ENCODE results near the gene PEX26.
A peak's percentile ranks its signal among the peaks of the same experiment; 100 is the strongest.
"Not testable (repeated sequence)": the region's sequence is repeated elsewhere in the genome, so short reads cannot be mapped to it uniquely, and the experiment has no call there.

PEX26 gene

GRCh38 chr22:18073467-18073866 lies 4.3 kb upstream of the PEX26 start:
- Histone ChIP-seq H3K36me3 (ENCODE audit: insufficient read depth, low read length) (no peaks in the 10 kb centered on the region; the same call in 1 of the 2 replicates), H3K79me2 (ENCODE audit: insufficient read depth, low read length) (peaks cover 16% of the 10 kb centered on the region), H3K9ac (ENCODE audit: low read depth, low read length) (no peak overlapping the region), H3K27me3 (ENCODE audit: insufficient read depth, low read length, poor library complexity) (peaks cover 2% of the 10 kb centered on the region), H4K20me1 (ENCODE audit: insufficient read depth, low read length) (no peaks in the 10 kb centered on the region), H3K4me3 (ENCODE audit: low read depth in 1 of 2, low read length in 2 of 2) (no peak overlapping the region), H3K4me1 (ENCODE audit: insufficient read depth, low read length) (peaks cover 15% of the 10 kb centered on the region), H2AFZ (ENCODE audit: low read depth, low read length) (no peak overlapping the region), H3K27ac (ENCODE audit: low read length) (no peak overlapping the region), H3K4me2 (ENCODE audit: insufficient read depth, low read length) (no peak overlapping the region), H3K9me3 (ENCODE audit: insufficient read depth, low read length, severe bottlenecking) (no peaks in the 10 kb centered on the region)
- no peak for DNase-seq
- TF ChIP-seq CTCF (IDR thresholded peaks at IDR 0.05; ENCODE audit: borderline replicate concordance, extremely low read depth, low read length, poor library complexity, severe bottlenecking) (no peak), EZH2 (IDR thresholded peaks at IDR 0.05; ENCODE audit: borderline replicate concordance, low read depth, low read length, severe bottlenecking) (no peak)
- ATAC-seq (ENCODE audit: insufficient read depth, low read depth), result no peak

GRCh38 chr22:18073927-18074326 lies 3.9 kb upstream of the PEX26 start:
- H3K9ac ChIP-seq (ENCODE audit: low read depth, low read length); H4K20me1 ChIP-seq (ENCODE audit: insufficient read depth, low read length); DNase-seq; H3K4me3 ChIP-seq (ENCODE audit: low read depth in 1 of 2, low read length in 2 of 2); H3K27me3 ChIP-seq (ENCODE audit: insufficient read depth, low read length, poor library complexity); H3K4me2 ChIP-seq (ENCODE audit: insufficient read depth, low read length); H3K9me3 ChIP-seq (ENCODE audit: insufficient read depth, low read length, severe bottlenecking); H3K27ac ChIP-seq (ENCODE audit: low read length); H3K36me3 ChIP-seq (ENCODE audit: insufficient read depth, low read length); H2AFZ ChIP-seq (ENCODE audit: low read depth, low read length); ATAC-seq (ENCODE audit: insufficient read depth, low read depth): not testable (repeated sequence)
- peaks cover 19% of the 10 kb centered on the region for H3K4me1 ChIP-seq (ENCODE audit: insufficient read depth, low read length)
- peaks cover 21% of the 10 kb centered on the region for H3K79me2 ChIP-seq (ENCODE audit: insufficient read depth, low read length)

- Histone ChIP-seq H3K9ac (ENCODE audit: low read depth, low read length) (no peak overlapping the region), H3K27me3 (ENCODE audit: insufficient read depth, low read length, poor library complexity) (no peaks in the 10 kb centered on the region), H3K79me2 (ENCODE audit: insufficient read depth, low read length) (peaks cover 34% of the 10 kb centered on the region), H3K4me3 (ENCODE audit: low read depth in 1 of 2, low read length in 2 of 2) (no peak overlapping the region), H4K20me1 (ENCODE audit: insufficient read depth, low read length) (no peaks in the 10 kb centered on the region), H3K27ac (ENCODE audit: low read length) (no peak overlapping the region), H3K4me2 (ENCODE audit: insufficient read depth, low read length) (no peak overlapping the region), H3K9me3 (ENCODE audit: insufficient read depth, low read length, severe bottlenecking) (no peaks in the 10 kb centered on the region), H3K36me3 (ENCODE audit: insufficient read depth, low read length) (peaks cover 11% of the 10 kb centered on the region), H3K4me1 (ENCODE audit: insufficient read depth, low read length) (peaks cover 30% of the 10 kb centered on the region), H2AFZ (ENCODE audit: low read depth, low read length) (no peak overlapping the region)
- no peak for TF ChIP-seq CTCF (IDR thresholded peaks at IDR 0.05; ENCODE audit: borderline replicate concordance, extremely low read depth, low read length, poor library complexity, severe bottlenecking)
- TF ChIP-seq EZH2 (IDR thresholded peaks at IDR 0.05; ENCODE audit: borderline replicate concordance, low read depth, low read length, severe bottlenecking), result no peak
- ATAC-seq (ENCODE audit: insufficient read depth, low read depth) (no peak), DNase-seq (no peak)
Measured at GRCh38 chr22:18075101-18075719, 2.6 kb upstream of the PEX26 start.

- ATAC-seq (ENCODE audit: insufficient read depth, low read depth) (no peak), DNase-seq (peak; percentile 51)
- H3K9me3 ChIP-seq (ENCODE audit: insufficient read depth, low read length, severe bottlenecking), result no peaks in the 10 kb centered on the region
- peak overlapping the region; percentile 11; the same call in 1 of the 2 replicates for H3K9ac ChIP-seq (ENCODE audit: low read depth, low read length)
- no peak overlapping the region for H2AFZ ChIP-seq (ENCODE audit: low read depth, low read length)
- H3K4me1 ChIP-seq (ENCODE audit: insufficient read depth, low read length), result peaks cover 30% of the 10 kb centered on the region
- H3K4me3 ChIP-seq (ENCODE audit: low read depth in 1 of 2, low read length in 2 of 2), result 0 out of 4 replicates have a peak overlapping the region, but pooled peaks of 1 of the 2 experiments have one; percentile 69
- H3K27me3 ChIP-seq (ENCODE audit: insufficient read depth, low read length, poor library complexity), result no peaks in the 10 kb centered on the region
- H3K27ac ChIP-seq (ENCODE audit: low read length), result peak overlapping the region; percentile 27; the same call in 1 of the 2 replicates
- peaks cover 40% of the 10 kb centered on the region for H3K79me2 ChIP-seq (ENCODE audit: insufficient read depth, low read length)
- peak overlapping the region; percentile 81 for H3K4me2 ChIP-seq (ENCODE audit: insufficient read depth, low read length)
- H3K36me3 ChIP-seq (ENCODE audit: insufficient read depth, low read length), result peaks cover 17% of the 10 kb centered on the region
- no peaks in the 10 kb centered on the region for H4K20me1 ChIP-seq (ENCODE audit: insufficient read depth, low read length)
- TF ChIP-seq CTCF (IDR thresholded peaks at IDR 0.05; ENCODE audit: borderline replicate concordance, extremely low read depth, low read length, poor library complexity, severe bottlenecking) (peak; percentile 86), EZH2 (IDR thresholded peaks at IDR 0.05; ENCODE audit: borderline replicate concordance, low read depth, low read length, severe bottlenecking) (no peak)
Measured at GRCh38 chr22:18075720-18076497, 1.9 kb upstream of the PEX26 start.

All from DND-41 (cell line).